SU-DHL-6 (cell line): ENCODE measurements around the gene BABAM1.

ENCODE experiments used
- EZH2phosphoT487 ChIP-seq: fragments of 200-600 bp; sonication (generic), shearing (Covaris generic); conservative IDR thresholded peaks from 2 replicates; pipeline ENCODE4 v1.6.1; 2018; ENCODE audit warnings: mild to moderate bottlenecking, antibody characterized with exemption, low read length, moderate library complexity, mixed read lengths
- TF ChIP-seq, protein P1 (sequence below): fragments of 200-600 bp; sonication (generic); IDR thresholded peaks from one replicate; pipeline ENCODE4 v1.5.1; 2017; ENCODE audit warnings: antibody characterized with exemption, mild to moderate bottlenecking, low read length, moderate library complexity; ENCODE audit not compliant: insufficient read depth, poor library complexity, severe bottlenecking

- no peak for TF ChIP-seq EZH2phosphoT487
- TF ChIP-seq, protein P1, sequence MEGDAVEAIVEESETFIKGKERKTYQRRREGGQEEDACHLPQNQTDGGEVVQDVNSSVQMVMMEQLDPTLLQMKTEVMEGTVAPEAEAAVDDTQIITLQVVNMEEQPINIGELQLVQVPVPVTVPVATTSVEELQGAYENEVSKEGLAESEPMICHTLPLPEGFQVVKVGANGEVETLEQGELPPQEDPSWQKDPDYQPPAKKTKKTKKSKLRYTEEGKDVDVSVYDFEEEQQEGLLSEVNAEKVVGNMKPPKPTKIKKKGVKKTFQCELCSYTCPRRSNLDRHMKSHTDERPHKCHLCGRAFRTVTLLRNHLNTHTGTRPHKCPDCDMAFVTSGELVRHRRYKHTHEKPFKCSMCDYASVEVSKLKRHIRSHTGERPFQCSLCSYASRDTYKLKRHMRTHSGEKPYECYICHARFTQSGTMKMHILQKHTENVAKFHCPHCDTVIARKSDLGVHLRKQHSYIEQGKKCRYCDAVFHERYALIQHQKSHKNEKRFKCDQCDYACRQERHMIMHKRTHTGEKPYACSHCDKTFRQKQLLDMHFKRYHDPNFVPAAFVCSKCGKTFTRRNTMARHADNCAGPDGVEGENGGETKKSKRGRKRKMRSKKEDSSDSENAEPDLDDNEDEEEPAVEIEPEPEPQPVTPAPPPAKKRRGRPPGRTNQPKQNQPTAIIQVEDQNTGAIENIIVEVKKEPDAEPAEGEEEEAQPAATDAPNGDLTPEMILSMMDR = no peak
These were observed 56.2 kb downstream of the BABAM1 start for GRCh38 chr19:17323300-17323963.
